Measurements from ENCODE around the gene RAD1. TPM values are rescaled to one million over a fixed set of nuclear protein-coding genes. Genes with fewer than 3 reads are reported as not detected.

The RAD1 gene
- total and polyA plus RNA-seq, 12 donors, result 13.3 to 27.5 (median 23.1) TPM

GRCh38 chr5:34929134-34929719 lies 13.9 kb upstream of the RAD1 start, which contains the start of gene DNAJC21:
DNAJC21 (plus strand) TSS chr5:34929559; CDS start chr5:34929820, 261 bp downstream.
- H3K4me3 ChIP-seq, result peak within 1 kb of the TSS; percentile 74 to 97 (median 88)
- 0 to 1% methylated on average over 52 to 61 of the region's 63 CpGs for WGBS, 2 donors
- H3K27me3 ChIP-seq, result no peaks in the 10 kb centered on the region
- peak within 1 kb of the TSS; percentile 76 to 97 (median 94) for H3K27ac ChIP-seq
- TF ChIP-seq CTCF (IDR thresholded peaks at IDR 0.05), result no peak
- peak; percentile 97 to 99 (median 98) for ATAC-seq
- peak; percentile 98 to 99 for DNase-seq
- H3K36me3 ChIP-seq, result peaks cover 0 to 42% (median 16%) of the 10 kb centered on the region in 9 donors
- H3K9me3 ChIP-seq, result no peaks in the 10 kb centered on the region
- intact Hi-C loops (cut with DNase I), result loop anchor here in 1 of 10 donors (1.0 to 5.0 kb wide), 2 partner anchors 14 to 1487 kb away; partner anchors contain the start of genes BRIX1, RAD1 and TARS1
- peaks cover 4 to 32% (median 20%) of the 10 kb centered on the region in 9 donors for H3K4me1 ChIP-seq

- intact Hi-C loops (cut with DNase I), result loop anchor here in 1 of 10 donors (5.0 kb wide), 1 partner anchor 1486 kb away; the partner anchor contains the start of gene TARS1
- Histone ChIP-seq H3K27me3 (no peaks in the 10 kb centered on the region), H3K4me3 (no peak overlapping the region), H3K4me1 (peaks cover 4 to 40% (median 25%) of the 10 kb centered on the region in 9 donors), H3K27ac (peak overlapping the region in 3 of 10 donors; percentile 26 to 96 (median 71)), H3K9me3 (no peaks in the 10 kb centered on the region), H3K36me3 (peaks cover 0 to 42% (median 22%) of the 10 kb centered on the region in 9 donors)
- no peak for TF ChIP-seq CTCF (IDR thresholded peaks at IDR 0.05)
- no peak for DNase-seq
- 93 to 97% methylated on average over 5 of the region's 5 CpGs for WGBS, 2 donors
- ATAC-seq, result no peak
Measured at GRCh38 chr5:34928267-34928666, 13.0 kb upstream of the RAD1 start.

GRCh38 chr5:34927785-34928184 lies 12.5 kb upstream of the RAD1 start:
- no peak for TF ChIP-seq CTCF (IDR thresholded peaks at IDR 0.05)
- no peak for DNase-seq
- 96 to 97% methylated on average over 5 of the region's 5 CpGs for WGBS, 2 donors
- H3K36me3 ChIP-seq, result peaks cover 0 to 44% (median 22%) of the 10 kb centered on the region in 9 donors
- H3K27me3 ChIP-seq, result no peaks in the 10 kb centered on the region
- H3K4me1 ChIP-seq, result peaks cover 4 to 39% (median 25%) of the 10 kb centered on the region in 9 donors
- no peak overlapping the region for H3K27ac ChIP-seq
- intact Hi-C loops (cut with DNase I), result loop anchor here in 1 of 10 donors (5.0 kb wide), 1 partner anchor 1485 kb away; the partner anchor contains the start of gene TARS1
- ATAC-seq, result no peak
- no peak overlapping the region for H3K4me3 ChIP-seq
- no peaks in the 10 kb centered on the region for H3K9me3 ChIP-seq

GRCh38 chr5:34926318-34926888 lies 11.1 kb upstream of the RAD1 start:
- Histone ChIP-seq H3K4me1 (peaks cover 4 to 31% (median 18%) of the 10 kb centered on the region in 9 donors), H3K27ac (no peak overlapping the region), H3K9me3 (no peaks in the 10 kb centered on the region), H3K36me3 (peaks cover 0 to 58% (median 22%) of the 10 kb centered on the region in 9 donors), H3K4me3 (no peak overlapping the region), H3K27me3 (no peaks in the 10 kb centered on the region)
- intact Hi-C loops (cut with DNase I), result loop anchor here in 1 of 10 donors (5.0 kb wide), 1 partner anchor 1484 kb away; the partner anchor contains the start of gene TARS1
- TF ChIP-seq CTCF (IDR thresholded peaks at IDR 0.05), result no peak
- ATAC-seq, result no peak
- 88 to 89% methylated on average over 3 of the region's 3 CpGs for WGBS, 2 donors
- DNase-seq, result no peak

All from heart right ventricle (tissue), 16 donors.